Measurements from ENCODE around the gene THUMPD2.

The THUMPD2 gene

DNA sequence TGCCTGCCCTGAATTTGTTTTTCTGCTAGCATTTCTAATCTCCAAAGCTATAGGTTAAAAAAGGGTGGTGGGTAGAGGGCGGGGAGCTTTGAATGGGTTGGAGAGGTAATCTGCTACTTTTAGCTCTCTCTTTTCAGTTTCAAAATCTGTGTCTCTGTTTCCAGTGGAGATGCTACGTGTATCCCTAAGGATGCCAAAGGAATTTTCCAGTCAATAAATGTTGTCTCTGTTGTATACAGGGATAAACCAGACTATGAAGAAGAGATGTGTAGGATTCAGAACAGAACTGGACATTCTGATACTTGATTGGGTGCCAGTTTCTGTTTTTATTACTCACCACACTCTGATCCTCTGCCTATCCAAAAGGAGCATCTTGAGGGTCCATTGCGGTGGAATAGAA lies 63.2 kb downstream of the THUMPD2 start:
- DNase-seq = no peak

GRCh38 chr2:39715095-39715494 lies 64.0 kb downstream of the THUMPD2 start:
- no peak for DNase-seq

DNA sequence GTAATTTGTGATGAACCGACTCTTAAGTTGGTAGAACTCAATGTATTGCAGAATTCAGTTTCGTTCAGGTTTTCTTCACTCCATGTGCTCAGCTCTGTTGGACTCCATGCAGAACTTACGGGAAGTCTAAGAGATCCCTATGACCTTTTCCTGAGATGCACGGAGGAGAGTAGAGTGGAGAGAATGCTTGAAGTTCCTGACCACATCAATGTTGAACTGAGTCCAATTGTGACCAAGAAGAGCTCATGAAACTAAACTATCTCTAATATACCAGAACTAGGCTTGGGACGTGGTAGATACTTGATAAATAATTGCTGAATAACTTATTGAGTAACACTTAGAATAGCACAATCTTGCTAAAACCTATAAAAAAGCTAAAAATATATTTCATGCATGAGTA lies 66.1 kb downstream of the THUMPD2 start:
- no peak for DNase-seq

DNA sequence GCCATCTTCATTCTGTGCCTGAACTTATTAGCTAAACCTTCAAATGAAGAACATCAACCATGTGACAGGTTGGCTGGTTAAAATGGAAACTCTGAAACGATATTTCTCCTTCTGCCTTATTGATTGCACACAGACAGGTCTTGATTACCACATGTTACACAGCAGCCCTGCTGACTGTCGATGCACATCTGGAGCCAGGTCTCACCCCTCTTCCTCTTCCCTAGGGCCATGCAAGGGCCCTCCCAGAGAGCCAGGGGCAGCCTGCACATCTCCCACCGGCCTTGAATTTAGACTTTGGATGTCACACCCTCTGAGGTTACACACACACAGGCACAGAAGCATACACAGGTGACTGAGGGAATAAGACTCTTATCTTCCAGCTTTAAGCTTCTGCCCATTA lies 68.3 kb downstream of the THUMPD2 start:
- no peak for DNase-seq

DNA sequence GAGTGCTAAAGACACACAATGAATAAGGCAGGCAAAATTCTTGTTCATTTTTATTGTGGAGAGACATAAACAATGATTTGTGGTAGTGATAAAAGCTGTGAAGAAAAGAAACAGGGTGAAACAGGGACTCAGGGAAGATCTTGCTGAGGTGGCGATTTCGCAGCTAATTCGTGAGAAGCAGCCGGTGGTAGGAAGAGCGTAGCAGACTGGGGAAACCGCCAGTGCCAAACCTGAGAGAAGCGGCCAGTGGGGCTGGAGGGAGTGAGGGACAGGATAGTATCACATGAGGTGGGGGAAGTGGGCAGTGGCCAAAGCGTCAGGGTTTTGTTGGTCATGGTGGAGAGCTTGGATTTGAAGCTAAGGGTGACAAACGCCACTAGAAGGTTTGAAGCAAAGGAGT lies 71.1 kb downstream of the THUMPD2 start:
- DNase-seq = no peak

DNA sequence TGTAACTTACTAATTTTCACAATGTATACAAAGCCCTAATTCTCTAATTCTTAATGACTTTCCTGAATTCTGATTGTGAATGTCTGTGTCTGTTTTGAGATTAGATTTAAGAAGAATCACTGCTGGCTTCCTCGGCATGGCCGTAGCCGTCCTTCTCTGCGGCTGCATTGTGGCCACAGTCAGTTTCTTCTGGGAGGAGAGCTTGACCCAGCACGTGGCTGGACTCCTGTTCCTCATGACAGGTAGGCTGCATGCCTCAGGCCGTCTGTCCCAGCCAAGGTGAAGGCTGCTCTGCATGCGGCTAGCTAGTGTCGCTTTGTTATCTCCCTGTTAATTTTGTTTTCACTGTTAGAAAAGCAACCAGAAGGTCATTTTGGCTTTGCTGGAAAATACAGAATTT lies 72.1 kb downstream of the THUMPD2 start:
- DNase-seq = no peak

DNA sequence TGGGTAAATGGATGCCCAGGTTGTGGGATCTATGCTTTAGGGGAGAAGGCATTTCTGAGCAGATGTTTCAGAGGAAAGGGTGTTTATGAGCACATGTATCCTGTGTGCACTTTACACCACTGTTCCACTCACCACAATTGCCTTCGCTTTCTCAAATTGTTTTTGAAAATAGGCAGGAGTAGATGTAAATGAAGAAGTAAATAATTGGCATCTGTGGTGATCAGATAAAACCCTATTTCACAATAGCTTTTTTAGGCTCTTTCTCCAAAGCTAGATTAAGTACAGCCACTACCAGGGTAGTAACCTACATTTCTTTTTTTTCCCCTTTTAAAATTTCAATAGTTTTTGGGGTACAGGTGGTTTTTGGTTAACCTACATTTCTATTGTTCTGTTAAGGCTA lies 72.7 kb downstream of the THUMPD2 start:
- DNase-seq = no peak

GRCh38 chr2:39705638-39706037 lies 73.4 kb downstream of the THUMPD2 start:
- DNase-seq = no peak

- DNase-seq = no peak
Measured at GRCh38 chr2:39704540-39704939, 74.5 kb downstream of the THUMPD2 start.

GRCh38 chr2:39703181-39703872 lies 75.7 kb downstream of the THUMPD2 start:
- DNase-seq = no peak

DNA sequence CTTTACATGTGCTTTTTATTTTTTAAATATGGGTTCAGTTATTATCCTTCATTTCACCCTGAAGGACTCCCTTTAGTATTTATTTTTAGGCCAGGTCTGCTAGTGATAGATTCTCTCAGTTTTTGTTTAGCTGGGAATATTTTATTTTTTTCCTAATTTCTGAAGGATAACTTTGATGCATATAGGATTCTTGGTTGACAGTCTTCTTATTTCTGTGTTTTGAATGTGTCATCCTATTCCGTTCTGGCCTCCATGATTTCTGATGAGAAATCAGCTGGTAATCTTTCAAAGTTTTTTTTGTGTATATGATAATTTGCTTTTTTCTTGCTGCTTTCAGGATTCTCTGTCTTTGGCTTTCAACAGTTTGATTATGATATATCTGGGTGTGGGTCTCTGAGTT lies 77.9 kb downstream of the THUMPD2 start:
- DNase-seq = no peak

GRCh38 chr2:39697454-39697853 lies 81.6 kb downstream of the THUMPD2 start:
- no peak for DNase-seq

GRCh38 chr2:39696838-39697237 lies 82.2 kb downstream of the THUMPD2 start:
- DNase-seq = no peak

DNA sequence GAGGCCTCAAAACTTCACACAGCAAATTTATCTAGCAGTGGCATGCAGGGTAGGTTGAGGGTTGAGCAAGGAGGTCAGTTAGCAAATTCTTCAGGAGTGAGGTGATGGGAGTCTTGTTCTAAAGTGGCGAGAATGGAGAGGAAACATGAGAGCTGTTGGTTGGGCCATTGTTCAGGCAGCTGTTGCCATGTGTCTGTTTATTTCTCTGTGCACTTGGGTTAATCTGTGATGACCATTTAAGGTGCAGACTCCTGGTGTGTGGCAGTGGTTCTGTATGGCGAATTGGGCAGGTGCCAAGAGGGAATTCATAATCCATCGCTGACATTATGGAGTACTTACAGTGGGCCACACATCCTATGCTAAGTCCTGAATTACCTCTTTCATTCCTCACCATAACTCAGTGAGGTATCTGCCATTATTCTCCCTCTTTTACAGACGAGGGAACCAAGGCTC lies 82.9 kb downstream of the THUMPD2 start:
- no peak for DNase-seq

DNA sequence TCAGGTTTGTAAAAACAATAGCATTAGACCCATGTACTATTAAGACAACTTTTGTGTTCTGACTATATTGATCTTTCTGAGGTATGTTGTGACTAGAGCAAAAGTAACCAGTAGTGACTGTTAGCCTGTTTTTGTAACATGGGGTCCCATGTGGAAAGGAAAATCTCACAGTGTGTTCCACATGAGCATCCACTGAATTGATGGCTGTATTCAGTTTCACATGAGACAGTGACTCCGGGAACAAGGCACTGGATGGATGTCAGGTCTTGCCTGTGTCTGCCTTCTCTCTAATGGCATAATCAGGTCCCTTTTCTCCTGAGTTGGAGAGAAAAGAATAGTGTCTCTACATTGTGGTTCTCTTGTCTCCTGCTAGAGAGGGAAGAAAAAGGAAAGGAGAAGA lies 85.8 kb downstream of the THUMPD2 start:
- DNase-seq = no peak

GRCh38 chr2:39689876-39690275 lies 89.2 kb downstream of the THUMPD2 start:
- DNase-seq = no peak

DNA sequence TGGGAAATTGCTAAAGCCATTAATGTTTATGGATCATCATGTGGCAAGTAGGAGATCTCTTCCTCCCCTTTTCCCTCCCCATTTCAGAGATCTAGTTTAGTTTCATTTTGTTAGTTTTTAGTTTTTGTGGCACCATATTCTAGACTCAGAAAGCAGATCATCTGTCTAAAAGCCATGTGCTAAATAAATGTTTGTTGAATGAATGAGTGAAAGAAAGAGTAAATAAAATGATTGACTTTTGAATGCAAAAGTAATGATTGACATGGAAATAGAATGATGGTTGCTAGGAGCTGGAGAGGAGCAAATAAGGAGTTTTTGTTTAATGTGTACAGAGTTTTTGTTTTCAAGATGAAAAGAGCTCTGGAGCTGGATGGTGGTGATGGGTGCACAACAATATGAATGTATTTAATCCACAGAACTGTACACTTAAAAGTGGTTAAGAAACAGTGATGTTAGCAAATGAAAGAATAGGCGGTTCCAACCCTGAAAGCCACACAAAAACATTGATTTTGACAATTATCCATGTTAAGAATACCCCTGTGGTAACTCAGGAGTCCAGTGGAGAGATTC lies 89.7 kb downstream of the THUMPD2 start:
- no peak for DNase-seq

DNA sequence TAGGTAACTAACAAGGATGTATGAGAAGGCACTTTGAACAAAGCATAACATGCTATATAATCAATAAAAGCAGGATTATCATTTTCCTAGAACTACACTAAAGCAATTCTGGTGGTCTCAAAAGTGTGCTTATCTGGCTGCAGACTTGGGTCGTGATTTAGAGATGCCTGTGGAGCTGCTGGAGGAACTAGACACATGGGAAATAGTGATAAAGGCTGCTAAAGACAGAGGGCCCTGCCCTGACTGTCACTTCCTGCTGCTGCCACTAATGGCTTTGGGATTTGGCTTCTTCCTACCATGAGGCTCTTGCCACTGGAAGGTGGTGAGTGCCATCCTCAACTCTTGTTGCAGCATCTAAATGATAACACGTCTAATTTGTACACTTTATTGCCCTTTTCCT lies 90.9 kb downstream of the THUMPD2 start:
- DNase-seq = no peak

GRCh38 chr2:39686456-39686855 lies 92.6 kb downstream of the THUMPD2 start:
- DNase-seq = no peak
